KMS-11 (cell line): ENCODE measurements around the gene MYRF.

Experiments used
- H2AFZ ChIP-seq: fragments of 200-600 bp; sonication (generic); 2 replicates; pipeline ENCODE4 v1.6.1; 2016; ENCODE audit warnings: antibody characterized with exemption, mixed run types, low read depth
- H3K27ac ChIP-seq: fragments of 200-600 bp; sonication (generic); 2 replicates; pipeline ENCODE4 v1.6.1; 2016; ENCODE audit warnings: mild to moderate bottlenecking, mixed run types
- H3K27me3 ChIP-seq: fragments of 200-600 bp; sonication (generic); 2 replicates; pipeline ENCODE4 v1.6.1; 2017; ENCODE audit warnings: mild to moderate bottlenecking, low read depth, mixed run types, moderate library complexity; ENCODE audit not compliant: insufficient read depth
- H3K36me3 ChIP-seq: fragments of 200-600 bp; sonication (generic); 2 replicates; pipeline ENCODE4 v1.6.1; 2017; ENCODE audit warnings: mild to moderate bottlenecking, mixed run types; ENCODE audit not compliant: insufficient read depth
- H3K4me1 ChIP-seq: fragments of 200-600 bp; sonication (generic); 2 replicates; pipeline ENCODE4 v1.6.1; 2016; ENCODE audit warnings: mild to moderate bottlenecking, low read depth, mixed run types; ENCODE audit not compliant: poor library complexity, severe bottlenecking
- H3K4me2 ChIP-seq: fragments of 200-600 bp; sonication (generic); 2 replicates; pipeline ENCODE4 v1.7.0; 2016; ENCODE audit warnings: mild to moderate bottlenecking, mixed run types
- H3K4me3 ChIP-seq: fragments of 200-600 bp; sonication (generic); IDR thresholded peaks from 2 replicates; pipeline ENCODE4 v1.6.1; 2017; ENCODE audit warnings: low read depth, low read length, mixed read lengths; ENCODE audit not compliant: insufficient read depth
- H3K79me2 ChIP-seq: fragments of 200-600 bp; sonication (generic); 2 replicates; pipeline ENCODE4 v1.6.1; 2016; ENCODE audit warnings: low read depth, mixed run types; ENCODE audit not compliant: insufficient read depth
- H3K9ac ChIP-seq: fragments of 200-600 bp; sonication (generic); 2 replicates; pipeline ENCODE4 v1.6.1; 2016; ENCODE audit warnings: mild to moderate bottlenecking, mixed run types
- H4K20me1 ChIP-seq: fragments of 200-600 bp; sonication (generic); 2 replicates; pipeline ENCODE4 v1.6.1; 2016; ENCODE audit warnings: mild to moderate bottlenecking, mixed run types; ENCODE audit not compliant: insufficient read depth
- CTCF ChIP-seq: fragments of 200-600 bp; sonication (generic); conservative IDR thresholded peaks from 2 replicates; pipeline ENCODE4 v1.6.1; 2017; ENCODE audit warnings: low read depth, mild to moderate bottlenecking, antibody characterized with exemption, low read length, moderate library complexity, mixed read lengths

MYRF gene

DNA sequence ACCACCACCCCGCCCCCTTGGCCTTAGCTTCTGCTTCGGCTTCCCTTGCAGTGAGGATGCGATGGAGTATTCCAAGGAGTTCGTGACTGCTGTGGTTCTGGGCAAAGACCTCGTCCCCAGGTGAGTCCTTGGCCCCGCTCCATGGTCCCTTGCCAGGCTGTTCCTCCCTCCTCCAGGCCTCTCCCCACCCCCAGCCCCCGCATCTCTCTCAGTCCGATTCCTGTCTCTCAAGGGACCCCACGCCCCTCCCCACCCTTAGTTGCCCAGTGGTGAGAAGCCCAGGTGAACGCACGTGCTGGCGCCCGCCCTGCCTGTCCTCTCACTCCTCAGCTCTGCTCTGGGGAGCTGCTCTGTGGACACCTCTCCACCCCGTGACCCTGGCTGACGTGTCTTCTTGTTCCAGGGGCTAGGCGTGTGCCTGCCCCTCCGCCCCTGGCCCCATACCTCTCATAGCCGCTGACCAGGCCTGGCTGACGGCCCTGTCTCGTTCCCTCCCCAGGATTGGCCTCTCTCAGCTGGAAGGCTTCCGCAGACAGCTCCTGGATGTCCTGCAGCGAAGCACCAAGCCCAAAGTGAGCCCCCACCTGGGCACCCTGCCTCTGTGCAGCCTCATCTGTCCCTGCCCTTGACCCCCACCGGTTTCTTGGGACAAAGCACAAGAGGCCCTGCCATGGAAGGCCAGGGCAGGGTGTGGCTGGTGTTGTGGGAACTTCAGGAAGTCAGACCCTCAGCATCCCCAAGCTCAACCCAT, 14.6 kb upstream of the MYRF start:
- Histone ChIP-seq H4K20me1 (no peaks in the 10 kb centered on the region), H2AFZ (no peak overlapping the region), H3K36me3 (no peaks in the 10 kb centered on the region), H3K27ac (no peak overlapping the region), H3K27me3 (peaks cover 18% of the 10 kb centered on the region), H3K4me2 (no peak overlapping the region), H3K4me3 (no peak overlapping the region), H3K9ac (no peak overlapping the region), H3K4me1 (peaks cover 3% of the 10 kb centered on the region), H3K79me2 (no peaks in the 10 kb centered on the region)
- TF ChIP-seq CTCF: no peak

GRCh38 chr11:61738776-61739175, 13.7 kb upstream of the MYRF start:
- Histone ChIP-seq H3K4me3 (no peak overlapping the region), H3K4me2 (no peak overlapping the region), H3K27me3 (peaks cover 19% of the 10 kb centered on the region), H3K36me3 (no peaks in the 10 kb centered on the region), H3K79me2 (no peaks in the 10 kb centered on the region), H3K27ac (no peak overlapping the region), H2AFZ (no peak overlapping the region), H3K9ac (no peak overlapping the region), H3K4me1 (no peaks in the 10 kb centered on the region), H4K20me1 (no peaks in the 10 kb centered on the region)
- TF ChIP-seq CTCF: no peak

- Histone ChIP-seq H3K4me1 (no peaks in the 10 kb centered on the region), H3K4me3 (no peak overlapping the region), H3K27me3 (peaks cover 25% of the 10 kb centered on the region), H3K4me2 (no peak overlapping the region), H3K36me3 (no peaks in the 10 kb centered on the region), H3K79me2 (no peaks in the 10 kb centered on the region), H3K9ac (no peak overlapping the region), H3K27ac (no peak overlapping the region), H4K20me1 (no peaks in the 10 kb centered on the region), H2AFZ (no peak overlapping the region)
- no peak for TF ChIP-seq CTCF
These were observed 13.0 kb upstream of the MYRF start for GRCh38 chr11:61739413-61739812.

- H3K4me2 ChIP-seq: no peak overlapping the region
- H3K79me2 ChIP-seq: no peaks in the 10 kb centered on the region
- H4K20me1 ChIP-seq: no peaks in the 10 kb centered on the region
- H3K9ac ChIP-seq: no peak overlapping the region
- TF ChIP-seq CTCF: no peak
- no peak overlapping the region for H3K4me3 ChIP-seq
- H3K27ac ChIP-seq: no peak overlapping the region
- H3K27me3 ChIP-seq: peaks cover 24% of the 10 kb centered on the region
- H3K36me3 ChIP-seq: no peaks in the 10 kb centered on the region
- no peaks in the 10 kb centered on the region for H3K4me1 ChIP-seq
- H2AFZ ChIP-seq: no peak overlapping the region
These were observed 12.5 kb upstream of the MYRF start for GRCh38 chr11:61739966-61740365.
